HFFc6 (cell line): ENCODE data around the gene USP44. TPM values are rescaled to one million over a fixed set of nuclear protein-coding genes. Genes with fewer than 3 reads are reported as not detected.

Source experiments
- DNase-seq: peaks from one replicate; pipeline ENCODE4 v3.0.0-alpha.2; 2018
- H3K27ac Mint-ChIP-seq: 2 replicates; pipeline ENCODE4 v1.8.0; 2020; ENCODE audit warnings: mild to moderate bottlenecking, mixed read lengths
- H3K27me3 Mint-ChIP-seq: 2 replicates; pipeline ENCODE4 v1.8.0; 2021; ENCODE audit warnings: mild to moderate bottlenecking, moderate library complexity, mixed read lengths; ENCODE audit not compliant: insufficient read depth
- H3K36me3 Mint-ChIP-seq: 2 replicates; pipeline ENCODE4 v1.8.0; 2021; ENCODE audit warnings: low read depth, mixed read lengths
- H3K4me1 Mint-ChIP-seq: 2 replicates; pipeline ENCODE4 v1.8.0; 2020; ENCODE audit warnings: low read depth, mixed read lengths
- H3K4me3 Mint-ChIP-seq: 2 replicates; pipeline ENCODE4 v1.8.0; 2020; ENCODE audit warnings: mild to moderate bottlenecking, moderate library complexity, mixed read lengths
- H3K9me3 Mint-ChIP-seq: 2 replicates; pipeline ENCODE4 v1.8.0; 2020; ENCODE audit warnings: mild to moderate bottlenecking, mixed read lengths
- total RNA-seq, 6 experiments: library from RNA; stranded (reverse); fragmentation: NEBNext Ultra II Directional; extraction: Animal tissue kit (Norgen Biotek cat#: 25700); gene quantifications; 2 replicates in 1 of 6; 3 replicates in 5 of 6; pipeline ENCODE4 v1.2.3, GENCODE V29; 2021
- TF ChIP-seq, protein P1 (sequence below): fragments of 200-600 bp; sonication (generic); IDR thresholded peaks from 2 replicates; pipeline ENCODE4 v1.5.0; 2021; ENCODE audit warnings: antibody characterized with exemption, mild to moderate bottlenecking

Gene USP44
- total RNA-seq, 6 experiments from 2014 or later = not detected

DNA sequence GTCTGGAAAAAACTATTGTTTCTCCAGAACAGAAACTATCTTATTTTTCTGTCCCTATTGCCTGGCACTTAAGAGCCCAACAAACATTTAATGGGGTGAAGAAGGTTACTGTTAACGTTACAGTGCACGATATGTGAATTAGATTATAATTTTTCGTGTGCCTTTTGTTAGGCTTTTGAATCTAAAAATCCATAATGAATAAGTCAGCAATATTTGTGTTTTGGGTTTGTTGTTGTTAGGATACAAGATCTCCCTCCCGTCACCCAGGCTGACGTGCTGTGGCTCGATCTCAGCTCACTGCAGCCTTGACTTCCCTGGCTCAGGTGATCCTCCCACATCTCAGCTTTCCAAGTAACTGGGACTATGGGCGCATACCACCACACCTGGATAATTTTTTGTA is 69.4 kb downstream of the USP44 start:
- H3K4me1 Mint-ChIP-seq = peaks cover 28% of the 10 kb centered on the region
- H3K27ac Mint-ChIP-seq = no peak overlapping the region
- H3K27me3 Mint-ChIP-seq = no peaks in the 10 kb centered on the region
- DNase-seq = no peak
- H3K9me3 Mint-ChIP-seq = no peaks in the 10 kb centered on the region
- peaks cover 28% of the 10 kb centered on the region for H3K36me3 Mint-ChIP-seq
- no peak overlapping the region for H3K4me3 Mint-ChIP-seq
- TF ChIP-seq, protein P1, sequence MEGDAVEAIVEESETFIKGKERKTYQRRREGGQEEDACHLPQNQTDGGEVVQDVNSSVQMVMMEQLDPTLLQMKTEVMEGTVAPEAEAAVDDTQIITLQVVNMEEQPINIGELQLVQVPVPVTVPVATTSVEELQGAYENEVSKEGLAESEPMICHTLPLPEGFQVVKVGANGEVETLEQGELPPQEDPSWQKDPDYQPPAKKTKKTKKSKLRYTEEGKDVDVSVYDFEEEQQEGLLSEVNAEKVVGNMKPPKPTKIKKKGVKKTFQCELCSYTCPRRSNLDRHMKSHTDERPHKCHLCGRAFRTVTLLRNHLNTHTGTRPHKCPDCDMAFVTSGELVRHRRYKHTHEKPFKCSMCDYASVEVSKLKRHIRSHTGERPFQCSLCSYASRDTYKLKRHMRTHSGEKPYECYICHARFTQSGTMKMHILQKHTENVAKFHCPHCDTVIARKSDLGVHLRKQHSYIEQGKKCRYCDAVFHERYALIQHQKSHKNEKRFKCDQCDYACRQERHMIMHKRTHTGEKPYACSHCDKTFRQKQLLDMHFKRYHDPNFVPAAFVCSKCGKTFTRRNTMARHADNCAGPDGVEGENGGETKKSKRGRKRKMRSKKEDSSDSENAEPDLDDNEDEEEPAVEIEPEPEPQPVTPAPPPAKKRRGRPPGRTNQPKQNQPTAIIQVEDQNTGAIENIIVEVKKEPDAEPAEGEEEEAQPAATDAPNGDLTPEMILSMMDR = no peak

DNA sequence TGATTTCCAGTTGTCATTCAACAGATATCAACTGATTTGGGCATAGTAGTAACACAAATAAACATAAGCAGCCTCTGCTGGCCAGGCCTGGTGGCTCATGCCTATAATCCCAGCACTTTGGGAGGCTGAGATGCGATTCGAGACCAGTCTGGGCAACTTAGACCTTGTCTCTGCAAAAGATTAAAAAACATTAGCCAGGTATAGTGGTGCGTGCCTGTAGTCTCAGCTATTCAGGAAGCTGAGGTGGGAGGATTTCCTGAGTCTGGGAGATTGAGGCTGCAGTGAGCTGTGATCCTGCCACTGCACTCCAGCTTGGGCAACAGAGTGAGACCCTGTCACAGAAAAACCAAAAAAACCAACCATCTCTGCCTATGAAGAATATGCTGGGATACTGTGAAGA is 70.2 kb downstream of the USP44 start:
- DNase-seq = no peak
- Mint-ChIP-seq H3K4me1 (peaks cover 29% of the 10 kb centered on the region), H3K27me3 (no peaks in the 10 kb centered on the region), H3K9me3 (no peaks in the 10 kb centered on the region), H3K36me3 (peaks cover 30% of the 10 kb centered on the region), H3K4me3 (no peak overlapping the region), H3K27ac (no peak overlapping the region)
- TF ChIP-seq, protein P1 = no peak

DNA sequence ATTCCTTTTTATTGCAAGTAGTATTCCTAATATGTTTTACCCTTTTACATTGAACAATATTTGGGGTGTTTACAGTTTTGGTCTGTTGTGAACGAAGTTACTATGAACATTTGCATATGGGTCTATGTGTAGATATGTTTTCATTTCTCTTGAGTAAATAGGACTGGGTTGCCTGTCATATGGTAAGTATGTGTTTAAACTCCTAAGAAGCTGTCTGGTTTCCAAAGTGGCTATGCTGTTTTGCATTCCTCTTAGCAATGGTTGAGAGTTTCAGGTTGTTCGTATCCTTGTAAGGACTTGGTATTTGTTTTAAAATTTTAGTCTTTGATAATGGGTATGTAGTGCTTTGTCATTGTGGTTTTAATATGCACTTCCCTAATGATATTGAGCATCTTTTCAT is 71.0 kb downstream of the USP44 start:
- H3K27me3 Mint-ChIP-seq = no peaks in the 10 kb centered on the region; the same call in 1 of the 2 replicates
- TF ChIP-seq, protein P1 = no peak
- peaks cover 37% of the 10 kb centered on the region for H3K4me1 Mint-ChIP-seq
- H3K9me3 Mint-ChIP-seq = no peaks in the 10 kb centered on the region
- DNase-seq = peak; percentile 5
- no peak overlapping the region for H3K27ac Mint-ChIP-seq
- H3K36me3 Mint-ChIP-seq = peaks cover 36% of the 10 kb centered on the region
- no peak overlapping the region for H3K4me3 Mint-ChIP-seq

DNA sequence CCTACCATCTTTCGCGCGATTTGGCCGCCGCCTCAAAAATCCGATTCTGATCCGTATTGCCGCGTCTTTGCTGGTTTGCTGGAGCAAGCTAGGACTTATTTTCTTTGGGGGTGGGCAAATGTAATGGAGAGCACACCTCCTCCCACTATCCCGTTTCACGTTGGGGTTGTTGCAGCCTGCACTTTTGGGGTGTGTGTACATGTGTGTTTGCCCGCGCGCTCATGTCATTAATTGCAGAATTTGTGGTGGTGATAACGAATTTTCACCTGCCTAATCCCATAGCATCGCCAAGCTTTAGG is 76.7 kb downstream of the USP44 start:
- Mint-ChIP-seq H3K9me3 (no peaks in the 10 kb centered on the region), H3K4me1 (peaks cover 27% of the 10 kb centered on the region), H3K27me3 (peaks cover 10% of the 10 kb centered on the region), H3K4me3 (peak overlapping the region; percentile 98), H3K36me3 (peaks cover 30% of the 10 kb centered on the region), H3K27ac (peak overlapping the region; percentile 98)
- no peak for DNase-seq
- TF ChIP-seq, protein P1 = no peak

DNA sequence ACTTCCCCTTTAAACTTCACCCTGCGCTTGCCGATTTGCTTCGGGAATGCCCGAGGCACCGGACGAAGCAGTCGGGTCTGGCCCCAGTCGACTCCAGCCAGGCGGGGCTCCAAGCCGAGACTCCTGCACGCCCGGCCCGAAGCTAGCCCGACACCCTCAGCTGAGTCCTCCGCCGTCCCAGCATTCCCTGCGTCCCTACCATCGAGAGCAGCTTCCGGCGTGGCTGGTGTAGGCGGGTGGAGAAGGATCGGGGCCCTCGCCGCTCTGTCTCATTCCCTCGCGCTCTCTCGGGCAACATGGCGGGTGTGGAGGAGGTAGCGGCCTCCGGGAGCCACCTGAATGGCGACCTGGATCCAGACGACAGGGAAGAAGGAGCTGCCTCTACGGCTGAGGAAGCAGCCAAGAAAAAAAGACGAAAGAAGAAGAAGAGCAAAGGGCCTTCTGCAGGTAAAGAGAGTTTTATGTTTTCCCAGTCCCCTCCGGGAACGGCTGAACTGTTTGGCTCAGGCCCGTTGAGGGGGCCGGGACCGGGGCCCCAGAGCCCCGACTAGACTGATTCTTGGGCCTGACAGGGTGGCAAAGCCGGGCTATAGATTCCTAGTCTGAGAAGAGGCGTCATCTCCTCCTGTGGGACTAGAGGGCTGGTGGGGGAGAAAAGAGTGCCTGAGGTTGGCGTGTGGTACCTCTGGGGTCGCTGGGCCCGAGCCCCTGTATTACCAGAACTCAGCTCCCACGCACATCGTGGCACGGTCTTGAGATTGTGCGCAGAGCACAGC is 77.2 kb downstream of the USP44 start, which contains the start of gene METAP2:
Gene METAP2, plus strand, starts transcription at position 269 of the 776 bp plus-strand sequence. Its CDS starts 28 bp downstream, at position 297.
- Mint-ChIP-seq H3K4me3 (peak within 1 kb of the TSS; percentile 98), H3K27me3 (peaks cover 11% of the 10 kb centered on the region), H3K4me1 (peaks cover 24% of the 10 kb centered on the region), H3K36me3 (peaks cover 26% of the 10 kb centered on the region), H3K9me3 (no peaks in the 10 kb centered on the region), H3K27ac (peak within 1 kb of the TSS; percentile 98)
- peak; percentile 97 for DNase-seq
- TF ChIP-seq, protein P1 = no peak
